ENCODE results near the gene C11orf16.

The C11orf16 gene

GRCh38 chr11:8914661-8915018, 18.1 kb downstream of the C11orf16 start (continued):
- no peak for TF ChIP-seq ZSCAN18 (tag by site-specific recombination; IDR thresholded peaks at IDR 0.05)
- no peak for TF ChIP-seq ZFP41 (tag by site-specific recombination; IDR thresholded peaks at IDR 0.05; ENCODE audit: borderline replicate concordance)
- no peak for TF ChIP-seq ZBTB7A (tag by site-specific recombination; IDR thresholded peaks at IDR 0.05; ENCODE audit: low read depth)
- no peak for TF ChIP-seq PRDM6 (tag by site-specific recombination; IDR thresholded peaks at IDR 0.05)
- no peak for TF ChIP-seq ZNF513 (tag by site-specific recombination; IDR thresholded peaks at IDR 0.05)

- H3K27ac ChIP-seq (ENCODE audit: extremely low read depth, low read depth, low read length): no peak overlapping the region
- H3K36me3 ChIP-seq (ENCODE audit: control insufficient read depth in 2 of 2, insufficient read depth in 1 of 2, low read length in 2 of 2): peaks cover 0 to 47% of the 10 kb centered on the region in 2 experiments; a peak in 2 of 3 replicates
- ChIA-PET CTCF (interaction anchor here (0.6 to 2.8 kb wide), 18 partner anchors 9 to 599 kb away, joined by 3 to 96 read pairs (median 3); no protein-coding TSS in a partner anchor), POLR2A (interaction anchor here (0.5 to 1.5 kb wide), 3 partner anchors 21 to 226 kb away, joined by 3 read pairs; no protein-coding TSS in a partner anchor)
- H3K4me3 ChIP-seq (ENCODE audit: low read depth, low read length): no peak overlapping the region
- H3K4me1 ChIP-seq (ENCODE audit: control insufficient read depth, insufficient read depth, low read length): no peaks in the 10 kb centered on the region
- no peaks in the 10 kb centered on the region for H3K9me3 ChIP-seq (ENCODE audit: control insufficient read depth, insufficient read depth, low read depth, low read length)
- TF ChIP-seq SP2 (tag by site-specific recombination; IDR thresholded peaks at IDR 0.05): no peak
- no peak for TF ChIP-seq ZNF621 (tag by site-specific recombination; IDR thresholded peaks at IDR 0.05)
- peak; percentile 66 for TF ChIP-seq ZNF654 (tag by site-specific recombination; IDR thresholded peaks at IDR 0.05; ENCODE audit: low read depth)
- no peak for TF ChIP-seq KLF9 (tag by site-specific recombination; IDR thresholded peaks at IDR 0.05; ENCODE audit: low read depth)
- TF ChIP-seq ZNF645 (tag by site-specific recombination; IDR thresholded peaks at IDR 0.05): no peak
- TF ChIP-seq MZF1 (tag by site-specific recombination; IDR thresholded peaks at IDR 0.05; ENCODE audit: borderline replicate concordance): no peak
- no peak for TF ChIP-seq ZNF341 (tag by site-specific recombination; IDR thresholded peaks at IDR 0.05; ENCODE audit: low read depth)
- TF ChIP-seq ZNF830 (tag by site-specific recombination; IDR thresholded peaks at IDR 0.05; ENCODE audit: low read depth): no peak
- no peak for TF ChIP-seq ZBTB49 (tag by site-specific recombination; IDR thresholded peaks at IDR 0.05; ENCODE audit: low read depth)
- TF ChIP-seq ZIC2 (tag by site-specific recombination; IDR thresholded peaks at IDR 0.05): no peak
- TF ChIP-seq ZNF629 (tag by site-specific recombination; IDR thresholded peaks at IDR 0.05): peak; percentile 78
- 0 out of 2 replicates have a peak, but pooled peaks have one; percentile 20 for TF ChIP-seq ZBTB44 (tag by site-specific recombination; IDR thresholded peaks at IDR 0.05)
- TF ChIP-seq IKZF3 (tag by site-specific recombination; IDR thresholded peaks at IDR 0.05): no peak
- TF ChIP-seq ZNF518A (tag by site-specific recombination; conservative IDR thresholded peaks at IDR 0.05; ENCODE audit: low read depth): no peak
- no peak for TF ChIP-seq ZSCAN30 (tag by site-specific recombination; IDR thresholded peaks at IDR 0.05)
These were observed 18.6 kb downstream of the C11orf16 start for GRCh38 chr11:8913961-8914660.

Measured in HEK293 (cell line).